IPS DF 6.9 (cell line): ENCODE results near the gene POLG.

Experiments used
- DNase-seq: peaks from one replicate; pipeline ENCODE4 v3.0.0-alpha.2; 2013; ENCODE audit warnings: low read depth, low spot score
- H3K27ac ChIP-seq: one replicate; pipeline ENCODE4 v1.5.1; 2013; ENCODE audit warnings: low read length, control low read depth
- H3K27me3 ChIP-seq: 2 replicates; pipeline ENCODE4 v1.6.1; 2013; ENCODE audit warnings: mild to moderate bottlenecking, low read length; ENCODE audit not compliant: control insufficient read depth, insufficient read depth
- H3K36me3 ChIP-seq: 2 replicates; pipeline ENCODE4 v1.6.1; 2013; ENCODE audit warnings: low read length; ENCODE audit not compliant: control insufficient read depth, insufficient read depth
- H3K4me1 ChIP-seq: 2 replicates; pipeline ENCODE4 v1.6.1; 2013; ENCODE audit warnings: low read length; ENCODE audit not compliant: control insufficient read depth, insufficient read depth
- H3K4me3 ChIP-seq: 2 replicates; pipeline ENCODE4 v1.5.1; 2013; ENCODE audit warnings: mild to moderate bottlenecking, low read length
- H3K9me3 ChIP-seq: 2 replicates; pipeline ENCODE4 v1.6.1; 2013; ENCODE audit warnings: low read length, inconsistent platforms; ENCODE audit not compliant: control insufficient read depth, insufficient read depth
- WGBS: extraction: QIAGEN DNeasy Blood & Tissue Kit; methylation state at CpG from one replicate; pipeline ENCODE4 v1.1.7; 2013; ENCODE audit warnings: mixed read lengths, missing lambda C conversion rate; ENCODE audit not compliant: insufficient read length, insufficient coverage; 5-methylcytosine and 5-hydroxymethylcytosine counted together

Gene POLG

GRCh38 chr15:89349206-89349558 lies 14.6 kb upstream of the POLG start:
- WGBS = no CpG with 5 or more reads among the region's 5 CpGs
- H3K4me3 ChIP-seq = no peak overlapping the region
- DNase-seq = no peak

GRCh38 chr15:89346516-89347231 lies 12.1 kb upstream of the POLG start:
- WGBS = no CpG with 5 or more reads among the region's 10 CpGs
- no peak overlapping the region for H3K4me3 ChIP-seq
- no peak for DNase-seq
- no peaks in the 10 kb centered on the region; the same call in 1 of the 2 replicates for H3K36me3 ChIP-seq
- H3K9me3 ChIP-seq = no peaks in the 10 kb centered on the region
- no peaks in the 10 kb centered on the region for H3K27me3 ChIP-seq
- peaks cover 4% of the 10 kb centered on the region for H3K4me1 ChIP-seq
- H3K27ac ChIP-seq = no peak overlapping the region

More at GRCh38 chr15:89349206-89349558, 14.6 kb upstream of the POLG start:
- Histone ChIP-seq H3K27me3 (no peaks in the 10 kb centered on the region), H3K9me3 (no peaks in the 10 kb centered on the region), H3K27ac (no peak overlapping the region), H3K36me3 (no peaks in the 10 kb centered on the region; the same call in 1 of the 2 replicates), H3K4me1 (peaks cover 4% of the 10 kb centered on the region)

- Histone ChIP-seq H3K27me3 (no peaks in the 10 kb centered on the region), H3K4me1 (peaks cover 4% of the 10 kb centered on the region), H3K9me3 (no peaks in the 10 kb centered on the region), H3K36me3 (no peaks in the 10 kb centered on the region; the same call in none of the 2 replicates), H3K27ac (no peak overlapping the region), H3K4me3 (no peak overlapping the region)
- no CpG with 5 or more reads among the region's 4 CpGs for WGBS
- no peak for DNase-seq
Measured at GRCh38 chr15:89345248-89345647, 10.6 kb upstream of the POLG start.

GRCh38 chr15:89342840-89343239 lies 8.2 kb upstream of the POLG start:
- Histone ChIP-seq H3K27ac (no peak overlapping the region), H3K4me3 (no peak overlapping the region), H3K9me3 (no peaks in the 10 kb centered on the region), H3K36me3 (no peaks in the 10 kb centered on the region; the same call in none of the 2 replicates), H3K27me3 (no peaks in the 10 kb centered on the region), H3K4me1 (peaks cover 4% of the 10 kb centered on the region)
- WGBS = no CpG with 5 or more reads among the region's 3 CpGs
- no peak for DNase-seq

GRCh38 chr15:89341316-89342005 lies 6.8 kb upstream of the POLG start:
- DNase-seq = no peak
- H3K27ac ChIP-seq = no peak overlapping the region
- no peaks in the 10 kb centered on the region; the same call in none of the 2 replicates for H3K36me3 ChIP-seq
- no peaks in the 10 kb centered on the region for H3K27me3 ChIP-seq
- no peak overlapping the region for H3K4me3 ChIP-seq
- no CpG with 5 or more reads among the region's 8 CpGs for WGBS
- H3K9me3 ChIP-seq = no peaks in the 10 kb centered on the region
- peaks cover 4% of the 10 kb centered on the region for H3K4me1 ChIP-seq

- Histone ChIP-seq H3K4me3 (no peak overlapping the region), H3K36me3 (no peaks in the 10 kb centered on the region; the same call in 1 of the 2 replicates), H3K4me1 (no peaks in the 10 kb centered on the region), H3K27me3 (no peaks in the 10 kb centered on the region), H3K27ac (no peak overlapping the region), H3K9me3 (no peaks in the 10 kb centered on the region)
- WGBS = no CpG with 5 or more reads among the region's 7 CpGs
- DNase-seq = no peak
Measured at GRCh38 chr15:89340573-89340972, 5.9 kb upstream of the POLG start.

- Histone ChIP-seq H3K27me3 (no peaks in the 10 kb centered on the region), H3K4me3 (no peak overlapping the region), H3K27ac (no peak overlapping the region), H3K36me3 (peaks cover 4% of the 10 kb centered on the region; the same call in 1 of the 2 replicates), H3K4me1 (0 out of 2 replicates have a peak, but pooled peaks cover 2% of the 10 kb centered on the region), H3K9me3 (no peaks in the 10 kb centered on the region)
- DNase-seq = no peak
- WGBS = no CpG with 5 or more reads among the region's 6 CpGs
Measured at GRCh38 chr15:89338036-89338435, 3.4 kb upstream of the POLG start.

GRCh38 chr15:89335298-89336041 lies 846 bp upstream of the POLG start:
- no peak for DNase-seq
- 0 out of 2 replicates have a peak, but pooled peaks cover 2% of the 10 kb centered on the region for H3K4me1 ChIP-seq
- no peaks in the 10 kb centered on the region for H3K9me3 ChIP-seq
- H3K27ac ChIP-seq = no peak overlapping the region
- H3K27me3 ChIP-seq = no peaks in the 10 kb centered on the region
- H3K36me3 ChIP-seq = peaks cover 7% of the 10 kb centered on the region; the same call in 1 of the 2 replicates
- peak overlapping the region; percentile 56; the same call in 1 of the 2 replicates for H3K4me3 ChIP-seq
- no CpG with 5 or more reads among the region's 40 CpGs for WGBS

- H3K4me1 ChIP-seq = 0 out of 2 replicates have a peak, but pooled peaks cover 2% of the 10 kb centered on the region
- H3K9me3 ChIP-seq = no peaks in the 10 kb centered on the region
- no peak overlapping the region for H3K27ac ChIP-seq
- no CpG with 5 or more reads among the region's 43 CpGs for WGBS
- peak overlapping the region; percentile 78; the same call in 1 of the 2 replicates for H3K4me3 ChIP-seq
- DNase-seq = no peak
- H3K27me3 ChIP-seq = no peaks in the 10 kb centered on the region
- peaks cover 16% of the 10 kb centered on the region for H3K36me3 ChIP-seq
Measured at GRCh38 chr15:89333959-89334509, 590 bp downstream of the POLG start.
